Measurements from ENCODE around the gene SCFD2.
"Not testable (repeated sequence)": the region's sequence is repeated elsewhere in the genome, so short reads cannot be mapped to it uniquely, and the experiment has no call there.

SCFD2 gene

DNA sequence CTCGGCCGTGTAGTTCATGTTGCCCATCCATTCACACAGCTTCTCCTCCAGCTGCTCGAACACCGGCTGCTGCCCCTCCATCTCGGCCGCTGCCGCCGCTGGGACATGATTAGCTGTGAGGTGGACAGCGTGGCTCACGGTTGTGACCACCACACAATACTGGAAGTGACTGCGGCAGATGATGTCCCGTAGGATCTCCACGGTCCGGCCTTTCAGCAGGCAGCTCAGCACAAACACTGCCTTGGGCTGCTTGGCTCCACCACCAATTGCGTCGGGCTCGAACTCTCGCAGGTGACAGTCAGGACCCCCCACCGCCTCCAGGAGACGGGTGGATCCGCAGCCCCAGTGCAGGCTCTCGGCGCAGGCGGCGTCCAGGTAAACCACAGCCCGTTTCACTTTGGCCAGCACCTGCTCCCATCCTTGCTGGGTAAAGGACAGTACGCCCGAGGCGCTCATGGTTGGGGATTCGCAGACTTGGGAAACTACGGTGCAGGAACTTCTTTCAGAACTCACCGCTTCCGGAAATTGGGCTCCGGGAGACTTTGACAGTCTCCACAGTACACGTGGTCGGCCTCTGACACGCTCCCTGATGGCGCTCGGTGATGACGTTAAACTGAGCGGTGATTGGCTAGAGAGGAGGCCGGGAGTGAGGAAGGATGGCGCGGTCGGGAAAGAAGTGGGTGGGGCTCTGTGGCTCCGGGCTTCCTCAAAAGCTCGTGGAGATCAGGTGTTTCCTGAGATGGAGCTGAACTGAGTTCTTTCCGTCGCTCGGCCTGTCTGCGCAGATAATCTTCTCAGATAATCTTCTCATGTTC lies at the start of gene SCFD2:
TSS of gene SCFD2 (minus strand) at position 576 of the 815 bp plus-strand sequence.
- peak; percentile 91 for DNase-seq (ENCODE audit: low read depth)

DNA sequence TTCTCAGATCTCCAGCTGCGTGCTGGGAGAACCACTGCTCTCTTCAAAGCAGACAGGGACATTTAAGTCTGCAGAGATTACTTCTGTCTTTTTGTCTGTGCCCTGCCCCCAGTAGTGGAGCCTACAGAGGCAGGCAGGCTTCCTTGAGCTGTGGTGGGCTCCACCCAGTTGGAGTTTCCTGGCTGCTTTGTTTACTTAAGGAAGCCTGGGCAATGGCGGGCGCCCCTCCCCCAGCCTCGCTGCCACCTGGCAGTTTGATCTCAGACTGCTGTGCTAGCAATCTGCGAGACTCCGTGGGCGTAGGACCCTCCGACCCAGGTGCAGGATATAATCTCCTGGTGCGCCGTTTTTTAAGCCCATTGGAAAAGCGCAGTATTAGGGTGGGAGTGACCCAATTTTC lies 43.6 kb upstream of the SCFD2 start:
- not testable (repeated sequence) for DNase-seq (ENCODE audit: low read depth)

GRCh38 chr4:53380221-53380620 lies 14.4 kb upstream of the SCFD2 start:
- DNase-seq (ENCODE audit: low read depth): no peak

DNA sequence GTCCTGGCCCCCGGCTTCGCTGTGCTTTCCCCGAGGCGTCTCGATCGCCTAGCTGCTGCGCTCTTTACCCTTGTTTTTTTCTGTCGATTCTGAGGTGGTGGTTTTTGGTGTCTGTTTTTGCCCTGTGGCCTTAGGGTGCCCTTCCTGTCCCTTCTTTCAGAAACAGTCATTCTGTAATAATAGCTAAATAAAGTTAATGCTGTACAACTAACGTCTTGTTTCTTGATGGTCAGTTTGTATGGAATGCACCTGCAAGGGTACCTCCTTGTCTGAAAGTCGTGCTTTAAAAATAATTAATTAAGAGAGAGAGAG lies 12.3 kb upstream of the SCFD2 start:
- DNase-seq (ENCODE audit: low read depth): no peak

- DNase-seq (ENCODE audit: low read depth): peak; percentile 95
These were observed 11.7 kb upstream of the SCFD2 start, which contains the start of gene FIP1L1 for GRCh38 chr4:53377319-53378170. TSS of gene FIP1L1 (plus strand) at chr4:53377641. CDS start at chr4:53377839, 198 bp downstream.

DNA sequence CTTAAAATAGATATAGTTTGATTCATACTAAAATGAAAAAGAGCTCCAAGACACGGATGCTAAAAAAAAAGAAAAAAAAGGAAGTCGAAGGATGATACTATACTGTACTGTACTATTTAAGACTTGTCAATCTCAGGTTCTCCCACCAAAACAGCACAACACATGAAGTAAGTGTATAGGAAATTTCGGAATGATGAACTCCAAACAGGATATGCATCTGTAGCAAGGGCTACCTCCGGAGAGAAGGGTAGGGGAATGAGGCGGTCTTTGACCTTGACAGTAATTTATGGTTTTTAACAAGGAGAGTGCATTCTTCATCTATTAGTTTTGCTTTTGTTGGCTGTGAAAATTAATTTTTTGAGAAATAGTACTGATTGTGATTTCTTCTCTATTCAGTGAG lies 11.0 kb upstream of the SCFD2 start:
- no peak for DNase-seq (ENCODE audit: low read depth)

GRCh38 chr4:53374777-53375258 lies 9.0 kb upstream of the SCFD2 start:
- no peak for DNase-seq (ENCODE audit: low read depth)

- DNase-seq (ENCODE audit: low read depth): no peak
These were observed 6.1 kb upstream of the SCFD2 start for GRCh38 chr4:53371843-53372521.

DNA sequence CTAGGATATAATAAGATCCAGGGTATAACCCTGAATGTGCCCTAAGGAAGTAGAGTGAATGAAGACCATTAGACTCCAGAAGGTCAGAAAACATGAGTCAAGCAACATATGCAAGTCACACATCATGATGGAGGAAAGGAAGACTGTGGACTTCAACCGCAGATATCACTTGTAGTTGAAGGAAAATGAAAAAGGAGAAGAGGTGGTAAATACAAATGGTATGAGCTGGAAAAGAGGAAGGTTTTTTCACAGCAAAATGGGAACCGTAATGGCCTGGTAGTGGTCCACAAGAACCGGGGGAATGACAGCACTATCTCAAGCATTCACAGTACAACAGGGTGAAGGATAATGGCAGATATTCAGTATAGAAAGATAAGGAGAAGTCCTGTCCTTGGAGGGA lies 5.2 kb upstream of the SCFD2 start:
- DNase-seq (ENCODE audit: low read depth): no peak

DNA sequence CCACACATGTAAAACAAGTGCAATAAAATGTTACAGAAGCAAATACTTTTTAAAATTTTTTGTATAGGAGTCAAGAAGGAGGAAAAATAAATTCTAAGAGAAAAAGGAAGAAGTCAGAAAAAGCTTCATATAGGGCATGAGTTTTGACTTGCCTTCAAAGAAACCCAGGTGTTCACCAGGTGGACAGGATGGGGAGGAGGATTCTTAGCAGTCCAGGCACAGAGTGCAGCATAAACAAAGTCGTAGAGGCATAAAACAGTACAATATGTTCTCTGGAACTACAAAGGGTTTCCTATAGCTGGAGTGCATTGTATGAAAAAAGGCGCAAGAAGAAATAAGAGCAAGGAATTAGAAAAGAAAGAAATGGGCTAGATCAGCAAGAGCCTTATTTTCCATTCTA lies 1.9 kb upstream of the SCFD2 start:
- DNase-seq (ENCODE audit: low read depth): no peak

DNA sequence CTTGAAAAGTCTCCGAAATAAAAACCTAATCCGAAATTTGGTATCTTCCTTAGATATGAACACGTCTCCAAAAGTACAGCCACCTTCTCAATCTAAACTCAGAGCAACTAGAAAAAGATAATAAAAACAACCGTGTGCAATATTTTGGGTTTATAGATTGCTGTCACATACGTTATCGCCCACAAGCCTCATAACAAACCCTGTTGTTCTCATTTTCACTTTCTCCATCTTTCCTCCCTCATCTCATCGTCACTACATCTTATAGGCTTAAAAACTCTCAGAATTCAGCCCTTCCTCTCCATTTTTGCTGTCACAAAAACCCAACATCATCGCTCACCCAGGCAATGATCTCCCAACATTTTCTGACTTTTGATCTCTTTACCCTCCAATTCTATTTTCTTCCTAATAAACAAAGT lies 448 bp upstream of the SCFD2 start:
- DNase-seq (ENCODE audit: low read depth): no peak

- no peak for DNase-seq (ENCODE audit: low read depth)
These were observed 758 bp downstream of the SCFD2 start for GRCh38 chr4:53365121-53365485.

DNA sequence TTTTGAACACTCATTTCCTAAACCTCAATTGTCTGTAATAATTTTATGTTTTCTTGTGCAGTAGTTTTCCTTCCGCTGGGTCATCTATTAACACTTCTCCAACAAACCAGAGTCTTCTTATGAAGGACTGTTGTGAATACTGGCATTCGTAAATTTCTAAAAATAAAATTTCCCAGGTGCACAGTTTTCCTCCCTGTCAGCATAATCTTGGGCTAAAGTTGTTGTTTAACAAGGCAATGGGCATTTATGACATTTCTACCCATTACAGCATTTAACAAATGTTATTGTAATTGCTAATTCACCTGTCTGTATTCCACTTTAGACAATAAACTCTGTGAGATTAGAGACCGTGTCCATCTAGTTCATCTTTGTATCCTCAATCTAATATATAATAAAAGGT lies 1.2 kb downstream of the SCFD2 start:
- no peak for DNase-seq (ENCODE audit: low read depth)

GRCh38 chr4:53362093-53362492 lies 3.8 kb downstream of the SCFD2 start:
- DNase-seq (ENCODE audit: low read depth): no peak

DNA sequence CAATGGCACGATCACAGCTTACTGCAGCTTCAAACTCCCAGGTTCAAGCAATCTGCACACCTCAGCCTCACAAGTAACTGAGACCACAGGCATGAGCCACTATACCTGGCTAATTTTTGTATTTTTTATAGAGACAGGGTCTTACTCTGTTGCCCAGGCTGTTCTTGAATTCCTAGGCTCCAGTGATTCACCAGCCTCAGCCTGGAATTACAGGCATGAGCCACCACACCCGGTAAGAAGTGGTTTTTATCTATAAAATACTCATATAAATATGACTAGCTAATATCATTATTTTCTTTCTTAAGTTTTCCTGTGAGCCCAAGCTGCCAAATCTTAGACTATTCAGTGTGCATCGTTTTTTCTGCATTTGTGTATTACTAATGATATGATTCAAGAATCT lies 4.4 kb downstream of the SCFD2 start:
- no peak for DNase-seq (ENCODE audit: low read depth)

- DNase-seq (ENCODE audit: low read depth): no peak
These were observed 9.8 kb downstream of the SCFD2 start for GRCh38 chr4:53355930-53356521.

GRCh38 chr4:53354012-53354722 lies 11.7 kb downstream of the SCFD2 start:
- DNase-seq (ENCODE audit: low read depth): no peak

DNA sequence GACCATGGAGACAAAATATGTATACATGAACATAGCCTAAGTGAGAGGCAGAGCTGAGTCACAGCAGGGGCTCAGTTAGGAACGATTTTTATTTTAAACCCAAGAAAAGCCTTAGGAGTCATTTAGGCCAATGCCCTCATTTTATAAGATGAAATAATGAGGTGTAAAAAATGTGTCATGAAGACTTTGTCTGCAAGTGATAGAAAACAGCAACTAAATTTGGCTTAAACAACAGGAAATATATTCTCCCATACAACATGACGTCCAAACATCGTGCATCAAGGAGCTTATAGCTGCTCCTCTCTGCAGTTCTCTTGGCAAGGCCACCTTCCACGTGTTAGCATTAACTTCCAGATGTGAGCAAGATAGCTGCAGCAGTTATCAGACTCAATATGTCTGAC lies 16.8 kb downstream of the SCFD2 start:
- no peak for DNase-seq (ENCODE audit: low read depth)

GRCh38 chr4:53348046-53348445 lies 17.8 kb downstream of the SCFD2 start:
- DNase-seq (ENCODE audit: low read depth): no peak

- no peak for DNase-seq (ENCODE audit: low read depth)
These were observed 18.7 kb downstream of the SCFD2 start for GRCh38 chr4:53346920-53347852.
